HEK293 (cell line): Measurements from ENCODE around the gene EXT2.

ENCODE experiments used
- CTCF ChIA-PET: fragments of 350-600 bp; formaldehyde crosslinking; extraction: SDS; loops from one replicate; lab custom pipeline; 2021; ENCODE audit warnings: antibody characterized with exemption; lab: Yijun Ruan, JAX
- POLR2A ChIA-PET: fragments of 300-600 bp; formaldehyde crosslinking; extraction: SDS; loops from one replicate; lab custom pipeline; 2020; ENCODE audit warnings: antibody characterized with exemption, inconsistent platforms; lab: Yijun Ruan, JAX
- H3K27ac ChIP-seq: fragments of 200-500 bp; sonication (Bioruptor generic); 2 replicates; pipeline ENCODE4 v1.5.1; 2014; ENCODE audit warnings: low read depth, low read length, control low read depth, inconsistent platforms; ENCODE audit errors: extremely low read depth
- H3K36me3 ChIP-seq, 2 experiments: fragments of 200-500 bp in 1 of 2; sonication (Bioruptor generic) in 1 of 2; 1 replicate in 1 of 2; 2 replicates in 1 of 2; pipeline ENCODE4 v1.5.1; 2014 to 2017; ENCODE audit warnings: inconsistent platforms in 2 of 2, low read length in 2 of 2; ENCODE audit not compliant: control insufficient read depth in 2 of 2, insufficient read depth in 1 of 2
- H3K4me1 ChIP-seq: fragments of 200-500 bp; sonication (Bioruptor generic); 2 replicates; pipeline ENCODE4 v1.5.1; 2014; ENCODE audit warnings: mild to moderate bottlenecking, low read length, inconsistent platforms; ENCODE audit not compliant: control insufficient read depth, insufficient read depth
- H3K4me3 ChIP-seq: 2 replicates; pipeline ENCODE4 v1.5.1; 2011; ENCODE audit warnings: low read depth, mild to moderate bottlenecking, control low read depth, low read length, moderate library complexity
- H3K9me3 ChIP-seq: fragments of 200-500 bp; sonication (Bioruptor generic); 2 replicates; pipeline ENCODE4 v1.5.1; 2014; ENCODE audit warnings: low read depth, low read length, inconsistent platforms; ENCODE audit not compliant: control insufficient read depth, insufficient read depth
- GLI2 ChIP-seq: fragments of 450-650 bp; formaldehyde crosslinking; IDR thresholded peaks from 2 replicates; pipeline ENCODE4; 2017; ENCODE audit warnings: missing biosample characterization, missing genetic modification characterization, low read depth, borderline replicate concordance
- KLF16 ChIP-seq: fragments of 450-650 bp; formaldehyde crosslinking; IDR thresholded peaks from 2 replicates; pipeline ENCODE4 v1.5.1; 2017; ENCODE audit warnings: missing biosample characterization, missing genetic modification characterization
- OVOL3 ChIP-seq: fragments of 450-650 bp; formaldehyde crosslinking; IDR thresholded peaks from 2 replicates; pipeline ENCODE4 v1.5.1; 2016; ENCODE audit warnings: missing biosample characterization, missing genetic modification characterization
- PATZ1 ChIP-seq: fragments of 450-650 bp; formaldehyde crosslinking; IDR thresholded peaks from 2 replicates; pipeline ENCODE4 v1.5.1; 2016; ENCODE audit warnings: missing biosample characterization, missing genetic modification characterization
- SCRT2 ChIP-seq: fragments of 450-650 bp; formaldehyde crosslinking; IDR thresholded peaks from 2 replicates; pipeline ENCODE4 v1.5.1; 2016; ENCODE audit warnings: missing biosample characterization, missing genetic modification characterization
- TCF7L2 ChIP-seq: IDR thresholded peaks from 2 replicates; pipeline ENCODE4 v1.6.1; 2011; ENCODE audit warnings: low read depth, mild to moderate bottlenecking, inconsistent platforms, low read length, moderate library complexity, borderline replicate concordance
- TRIM28 ChIP-seq: IDR thresholded peaks from 2 replicates; pipeline ENCODE4 v1.6.1; 2011; ENCODE audit warnings: low read length, control low read depth, borderline replicate concordance
- ZBTB49 ChIP-seq: fragments of 450-650 bp; formaldehyde crosslinking; IDR thresholded peaks from 2 replicates; pipeline ENCODE4 v1.5.1; 2016; ENCODE audit warnings: missing biosample characterization, missing genetic modification characterization, low read depth
- ZNF155 ChIP-seq: fragments of 450-650 bp; formaldehyde crosslinking; IDR thresholded peaks from 2 replicates; pipeline ENCODE4 v1.5.1; 2016; ENCODE audit warnings: missing biosample characterization, missing genetic modification characterization
- ZNF157 ChIP-seq: fragments of 450-650 bp; formaldehyde crosslinking; IDR thresholded peaks from 2 replicates; pipeline ENCODE4 v1.5.1; 2016; ENCODE audit warnings: missing biosample characterization, missing genetic modification characterization
- ZNF16 ChIP-seq: fragments of 450-650 bp; formaldehyde crosslinking; IDR thresholded peaks from 2 replicates; pipeline ENCODE4 v1.5.1; 2016; ENCODE audit warnings: low read depth, missing biosample characterization, missing genetic modification characterization
- ZNF169 ChIP-seq: fragments of 450-650 bp; formaldehyde crosslinking; IDR thresholded peaks from 2 replicates; pipeline ENCODE4 v1.5.1; 2016; ENCODE audit warnings: missing biosample characterization, missing genetic modification characterization
- ZNF239 ChIP-seq: fragments of 450-650 bp; formaldehyde crosslinking; IDR thresholded peaks from 2 replicates; pipeline ENCODE4 v1.5.1; 2016; ENCODE audit warnings: missing biosample characterization, missing genetic modification characterization
- ZNF266 ChIP-seq: fragments of 450-650 bp; formaldehyde crosslinking; IDR thresholded peaks from 2 replicates; pipeline ENCODE4 v1.5.1; 2016; ENCODE audit warnings: missing biosample characterization, missing genetic modification characterization, low read depth
- ZNF37A ChIP-seq: fragments of 450-650 bp; IDR thresholded peaks from 2 replicates; pipeline ENCODE4 v1.5.1; 2018; ENCODE audit warnings: missing biosample characterization, missing genetic modification characterization
- ZNF391 ChIP-seq: fragments of 450-650 bp; formaldehyde crosslinking; IDR thresholded peaks from 2 replicates; pipeline ENCODE4 v1.5.1; 2016; ENCODE audit warnings: low read depth, missing biosample characterization, missing genetic modification characterization, borderline replicate concordance
- ZNF404 ChIP-seq: fragments of 450-650 bp; formaldehyde crosslinking; IDR thresholded peaks from 2 replicates; pipeline ENCODE4 v1.5.1; 2017; ENCODE audit warnings: missing biosample characterization, missing genetic modification characterization
- ZNF416 ChIP-seq: fragments of 450-650 bp; formaldehyde crosslinking; IDR thresholded peaks from 2 replicates; pipeline ENCODE4 v1.5.1; 2016; ENCODE audit warnings: missing biosample characterization, missing genetic modification characterization
- ZNF473 ChIP-seq: fragments of 450-650 bp; formaldehyde crosslinking; IDR thresholded peaks from 2 replicates; pipeline ENCODE4 v1.5.1; 2017; ENCODE audit warnings: missing biosample characterization, missing genetic modification characterization
- ZNF626 ChIP-seq: fragments of 450-650 bp; sonication (Bioruptor Pico); formaldehyde crosslinking; IDR thresholded peaks from 2 replicates; pipeline ENCODE4 v1.5.1; 2018; ENCODE audit warnings: missing biosample characterization, missing genetic modification characterization, inconsistent platforms
- ZNF660 ChIP-seq: fragments of 450-650 bp; IDR thresholded peaks from 2 replicates; pipeline ENCODE4 v1.5.1; 2018; ENCODE audit warnings: missing biosample characterization, mild to moderate bottlenecking, missing genetic modification characterization
- ZNF830 ChIP-seq: fragments of 450-650 bp; IDR thresholded peaks from 2 replicates; pipeline ENCODE4 v1.5.0; 2018; ENCODE audit warnings: missing biosample characterization, missing genetic modification characterization, low read depth, mild to moderate bottlenecking, moderate library complexity
- TF ChIP-seq, protein P1 (sequence below): fragments of 450-650 bp; formaldehyde crosslinking; IDR thresholded peaks from 2 replicates; pipeline ENCODE4 v1.5.1; 2016; ENCODE audit warnings: missing biosample characterization, missing genetic modification characterization, low read depth

Gene EXT2

GRCh38 chr11:44221992-44222391, 126.5 kb downstream of the EXT2 start (continued):
- TF ChIP-seq GLI2 (no peak), SCRT2 (tag by site-specific recombination) (no peak), ZNF830 (no peak), ZNF473 (no peak), ZNF16 (tag by site-specific recombination) (no peak)

DNA sequence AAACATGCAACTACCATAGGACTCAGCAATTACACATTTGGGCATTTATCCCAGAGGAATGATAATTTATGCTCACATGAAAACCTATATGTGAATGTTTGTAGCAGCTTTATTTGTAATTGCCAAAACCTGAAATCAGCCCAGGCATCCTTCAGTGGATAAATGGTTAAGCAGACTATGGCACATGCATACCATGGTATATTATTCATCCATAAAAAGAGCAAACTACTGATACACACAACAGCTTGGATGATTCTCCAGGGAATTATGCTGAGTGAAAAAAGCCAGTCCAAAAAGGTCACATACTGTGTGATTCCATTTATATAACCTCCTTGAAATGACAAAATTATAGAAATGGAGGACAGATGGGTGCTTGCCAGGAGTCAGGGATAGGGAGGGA, 127.8 kb downstream of the EXT2 start:
- ChIA-PET CTCF (no interaction called here), POLR2A (no interaction called here)

GRCh38 chr11:44224867-44225501, 129.5 kb downstream of the EXT2 start:
- POLR2A ChIA-PET = interaction anchor here (0.6 kb wide), 1 partner anchor 329 kb away, joined by 3 read pairs; no protein-coding TSS in a partner anchor
- CTCF ChIA-PET = interaction anchor here (0.7 kb wide), 1 partner anchor 20 kb away, joined by 3 read pairs; no protein-coding TSS in a partner anchor

More for the DNA sequence above, 127.8 kb downstream of the EXT2 start:
- H3K4me3 ChIP-seq = no peak overlapping the region
- H3K4me1 ChIP-seq = no peaks in the 10 kb centered on the region
- H3K36me3 ChIP-seq = no peaks in the 10 kb centered on the region
- no peak for TF ChIP-seq ZNF660 (tag by site-specific recombination)
- TF ChIP-seq, protein P1, sequence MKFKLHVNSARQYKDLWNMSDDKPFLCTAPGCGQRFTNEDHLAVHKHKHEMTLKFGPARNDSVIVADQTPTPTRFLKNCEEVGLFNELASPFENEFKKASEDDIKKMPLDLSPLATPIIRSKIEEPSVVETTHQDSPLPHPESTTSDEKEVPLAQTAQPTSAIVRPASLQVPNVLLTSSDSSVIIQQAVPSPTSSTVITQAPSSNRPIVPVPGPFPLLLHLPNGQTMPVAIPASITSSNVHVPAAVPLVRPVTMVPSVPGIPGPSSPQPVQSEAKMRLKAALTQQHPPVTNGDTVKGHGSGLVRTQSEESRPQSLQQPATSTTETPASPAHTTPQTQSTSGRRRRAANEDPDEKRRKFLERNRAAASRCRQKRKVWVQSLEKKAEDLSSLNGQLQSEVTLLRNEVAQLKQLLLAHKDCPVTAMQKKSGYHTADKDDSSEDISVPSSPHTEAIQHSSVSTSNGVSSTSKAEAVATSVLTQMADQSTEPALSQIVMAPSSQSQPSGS (tag by site-specific recombination) = no peak
- no peak for TF ChIP-seq TRIM28
- no peak for TF ChIP-seq ZNF266 (tag by site-specific recombination)
- TF ChIP-seq TCF7L2 = no peak
- no peaks in the 10 kb centered on the region for H3K9me3 ChIP-seq
- no peak overlapping the region for H3K27ac ChIP-seq

GRCh38 chr11:44226490-44226889, 131.0 kb downstream of the EXT2 start:
- POLR2A ChIA-PET = no interaction called here
- H3K36me3 ChIP-seq = no peaks in the 10 kb centered on the region
- H3K9me3 ChIP-seq = no peaks in the 10 kb centered on the region
- H3K4me3 ChIP-seq = no peak overlapping the region
- no peaks in the 10 kb centered on the region for H3K4me1 ChIP-seq
- CTCF ChIA-PET = no interaction called here
- no peak for TF ChIP-seq ZNF391 (tag by site-specific recombination)
- peak; percentile 75 for TF ChIP-seq ZNF157
- H3K27ac ChIP-seq = no peak overlapping the region

More at GRCh38 chr11:44224867-44225501, 129.5 kb downstream of the EXT2 start:
- TF ChIP-seq ZNF416 (tag by site-specific recombination) (no peak), ZNF404 (no peak)
- Histone ChIP-seq H3K36me3 (no peaks in the 10 kb centered on the region), H3K4me3 (no peak overlapping the region), H3K27ac (no peak overlapping the region), H3K9me3 (no peaks in the 10 kb centered on the region), H3K4me1 (no peaks in the 10 kb centered on the region)

GRCh38 chr11:44226945-44227344, 131.5 kb downstream of the EXT2 start:
- ChIA-PET POLR2A (no interaction called here), CTCF (no interaction called here)
- Histone ChIP-seq H3K9me3 (no peaks in the 10 kb centered on the region), H3K4me3 (no peak overlapping the region), H3K4me1 (no peaks in the 10 kb centered on the region), H3K27ac (no peak overlapping the region), H3K36me3 (peaks cover 0 to under 1% of the 10 kb centered on the region in 2 experiments; a peak in 1 of 3 replicates)
- TF ChIP-seq PATZ1 = no peak
- no peak for TF ChIP-seq KLF16
- no peak for TF ChIP-seq ZNF473
- no peak for TF ChIP-seq ZNF391 (tag by site-specific recombination)
- TF ChIP-seq ZNF239 (tag by site-specific recombination) = no peak
- no peak for TF ChIP-seq ZBTB49 (tag by site-specific recombination)
- no peak for TF ChIP-seq ZNF155 (tag by site-specific recombination)
- no peak for TF ChIP-seq ZNF169 (tag by site-specific recombination)
- TF ChIP-seq ZNF37A (tag by site-specific recombination) = no peak
- no peak for TF ChIP-seq OVOL3 (tag by site-specific recombination)
- no peak for TF ChIP-seq ZNF626 (tag by site-specific recombination)
